Loucy (cell line): ENCODE measurements around the gene PRRT4.

Experiments used
- H2AFZ ChIP-seq: fragments of 200-600 bp; sonication (generic); 2 replicates; pipeline ENCODE4 v1.6.0; 2016; ENCODE audit warnings: antibody characterized with exemption, mild to moderate bottlenecking, low read length, moderate library complexity
- H3F3A ChIP-seq: fragments of 200-600 bp; 2 replicates; pipeline ENCODE4 v1.6.0; 2016; ENCODE audit warnings: antibody characterized with exemption, low read depth, mild to moderate bottlenecking
- H3K27me3 ChIP-seq: fragments of 200-600 bp; sonication (generic); 2 replicates; pipeline ENCODE4 v1.6.1; 2014; ENCODE audit warnings: low read length, mild to moderate bottlenecking; ENCODE audit not compliant: insufficient read depth, poor library complexity, severe bottlenecking
- H3K36me3 ChIP-seq: fragments of 200-600 bp; sonication (generic); 2 replicates; pipeline ENCODE4 v1.6.1; 2016; ENCODE audit warnings: low read length; ENCODE audit not compliant: insufficient read depth
- H3K4me1 ChIP-seq: fragments of 200-600 bp; sonication (generic); 2 replicates; pipeline ENCODE4 v1.5.1; 2014; ENCODE audit warnings: low read length, mild to moderate bottlenecking; ENCODE audit not compliant: insufficient read depth, poor library complexity, severe bottlenecking
- H3K4me2 ChIP-seq: fragments of 200-600 bp; sonication (generic); 2 replicates; pipeline ENCODE4 v1.6.0; 2014; ENCODE audit warnings: antibody characterized with exemption, low read length, low read depth, mild to moderate bottlenecking; ENCODE audit not compliant: poor library complexity, severe bottlenecking
- H3K4me3 ChIP-seq: fragments of 200-600 bp; sonication (generic); 2 replicates; pipeline ENCODE4 v1.5.1; 2014; ENCODE audit warnings: low read length, mild to moderate bottlenecking, mixed read lengths; ENCODE audit not compliant: poor library complexity, severe bottlenecking
- H3K79me2 ChIP-seq: fragments of 200-600 bp; sonication (generic); 2 replicates; pipeline ENCODE4 v1.6.1; 2014; ENCODE audit warnings: low read length; ENCODE audit not compliant: insufficient read depth
- H3K9ac ChIP-seq: fragments of 200-600 bp; sonication (generic); 2 replicates; pipeline ENCODE4 v1.6.0; 2014; ENCODE audit warnings: mild to moderate bottlenecking, low read depth, low read length, moderate library complexity; ENCODE audit not compliant: poor library complexity, severe bottlenecking
- H3K9me2 ChIP-seq: fragments of 200-600 bp; sonication (generic); replicated peaks from 2 replicates; pipeline ENCODE4 v1.6.1; 2016; ENCODE audit warnings: low read depth, low read length, mixed read lengths
- H3K9me3 ChIP-seq: fragments of 200-600 bp; sonication (generic); 2 replicates; pipeline ENCODE4 v1.6.1; 2014; ENCODE audit warnings: mild to moderate bottlenecking, antibody characterized with exemption, low read length, low read depth; ENCODE audit not compliant: insufficient read depth
- H4K20me1 ChIP-seq: fragments of 200-600 bp; sonication (generic); 2 replicates; pipeline ENCODE4 v1.6.0; 2014; ENCODE audit warnings: antibody characterized with exemption, low read length, mild to moderate bottlenecking; ENCODE audit not compliant: insufficient read depth, poor library complexity, severe bottlenecking
- CTCF ChIP-seq: fragments of 200-600 bp; sonication (generic); conservative IDR thresholded peaks from 2 replicates; pipeline ENCODE4 v1.5.1; 2014; ENCODE audit warnings: mild to moderate bottlenecking, antibody characterized with exemption, low read length
- EZH2phosphoT487 ChIP-seq: fragments of 200-600 bp; IDR thresholded peaks from 2 replicates; pipeline ENCODE4 v1.6.1; 2018; ENCODE audit warnings: antibody characterized with exemption, mild to moderate bottlenecking, moderate library complexity, borderline replicate concordance

Gene PRRT4

GRCh38 chr7:128324368-128324680, 37.2 kb downstream of the PRRT4 start:
- Histone ChIP-seq H3K4me1 (peaks cover 28% of the 10 kb centered on the region), H3K79me2 (no peaks in the 10 kb centered on the region), H3K9ac (no peak overlapping the region), H2AFZ (no peak overlapping the region), H3K4me2 (no peak overlapping the region), H4K20me1 (no peaks in the 10 kb centered on the region), H3K27me3 (no peaks in the 10 kb centered on the region), H3F3A (peaks cover 13% of the 10 kb centered on the region), H3K9me3 (no peaks in the 10 kb centered on the region), H3K4me3 (no peak overlapping the region), H3K36me3 (peaks cover 72% of the 10 kb centered on the region; the same call in 1 of the 2 replicates), H3K9me2 (no peaks in the 10 kb centered on the region)
- no peak for TF ChIP-seq CTCF
- no peak for TF ChIP-seq EZH2phosphoT487

GRCh38 chr7:128323459-128324367, 37.8 kb downstream of the PRRT4 start:
- TF ChIP-seq EZH2phosphoT487 (no peak), CTCF (no peak)
- no peaks in the 10 kb centered on the region for H4K20me1 ChIP-seq
- H3K36me3 ChIP-seq: peaks cover 65% of the 10 kb centered on the region; the same call in 1 of the 2 replicates

GRCh38 chr7:128323040-128323439, 38.5 kb downstream of the PRRT4 start:
- Histone ChIP-seq H3K4me1 (peaks cover 41% of the 10 kb centered on the region), H3K27me3 (no peaks in the 10 kb centered on the region), H2AFZ (no peak overlapping the region), H4K20me1 (no peaks in the 10 kb centered on the region), H3F3A (peaks cover 18% of the 10 kb centered on the region), H3K36me3 (peaks cover 59% of the 10 kb centered on the region; the same call in 1 of the 2 replicates), H3K9me3 (no peaks in the 10 kb centered on the region), H3K9me2 (no peaks in the 10 kb centered on the region), H3K9ac (no peak overlapping the region), H3K4me2 (no peak overlapping the region), H3K4me3 (no peak overlapping the region), H3K79me2 (peaks cover 4% of the 10 kb centered on the region)
- no peak for TF ChIP-seq EZH2phosphoT487

More at GRCh38 chr7:128323459-128324367, 37.8 kb downstream of the PRRT4 start:
- Histone ChIP-seq H3F3A (peaks cover 18% of the 10 kb centered on the region), H3K4me1 (peaks cover 34% of the 10 kb centered on the region), H3K9ac (no peak overlapping the region), H3K4me2 (no peak overlapping the region), H3K4me3 (no peak overlapping the region), H3K9me2 (no peaks in the 10 kb centered on the region), H3K9me3 (no peaks in the 10 kb centered on the region), H3K79me2 (no peaks in the 10 kb centered on the region), H2AFZ (no peak overlapping the region), H3K27me3 (no peaks in the 10 kb centered on the region)
